Spinal cord (tissue), 10 donors: Measurements from ENCODE around the gene MCM5. TPM values are rescaled to one million over a fixed set of nuclear protein-coding genes. Genes with fewer than 3 reads are reported as not detected.
"Not testable (repeated sequence)": the region's sequence is repeated elsewhere in the genome, so short reads cannot be mapped to it uniquely, and the experiment has no call there.

Experiments
- DNase-seq, 6 donors: peaks; one replicate each; pipeline versions ENCODE4 v3.0.0 to v3.0.0-alpha.2; 2013 to 2015; ENCODE audit warnings: low spot score in 6 of 6, low read depth in 4 of 6
- H3K27ac ChIP-seq: one replicate; pipeline ENCODE4 v1.5.1; 2013; ENCODE audit warnings: low read depth, low read length, control low read depth
- H3K27me3 ChIP-seq: one replicate; pipeline ENCODE4 v1.6.1; 2013; ENCODE audit warnings: low read length; ENCODE audit not compliant: control insufficient read depth, insufficient read depth
- H3K36me3 ChIP-seq: one replicate; pipeline ENCODE4 v1.6.1; 2013; ENCODE audit warnings: low read length; ENCODE audit not compliant: control insufficient read depth, insufficient read depth
- H3K4me1 ChIP-seq: one replicate; pipeline ENCODE4 v1.6.1; 2013; ENCODE audit warnings: low read length; ENCODE audit not compliant: control insufficient read depth, insufficient read depth
- H3K4me3 ChIP-seq: one replicate; pipeline ENCODE4 v1.5.1; 2013; ENCODE audit warnings: low read depth, low read length, control low read depth
- H3K9me3 ChIP-seq: one replicate; pipeline ENCODE4 v1.6.1; 2013; ENCODE audit warnings: low read length; ENCODE audit not compliant: control insufficient read depth, insufficient read depth
- WGBS: methylation state at CpG from one replicate; pipeline ENCODE4 v1.1.5; 2013; ENCODE audit warnings: missing lambda C conversion rate; ENCODE audit not compliant: insufficient coverage; 5-methylcytosine and 5-hydroxymethylcytosine counted together
- polyA plus RNA-seq, 2 donors: library from polyadenylated mRNA; unstranded; fragments of 120-200 nt; gene quantifications; one replicate each; pipeline ENCODE4 v1.2.1, GENCODE V29; 2013; ENCODE audit not compliant: insufficient read length in 2 of 2
- total RNA-seq, 2 donors: library from RNA; depleted of rRNA in 1 of 2; stranded (reverse); fragments of 120-200 nt in 1 of 2; fragments of >200 nt in 1 of 2; gene quantifications; one replicate each; pipeline versions ENCODE4 v1.2.3 to v1.2.4, GENCODE V29; 2013 to 2014
- donor health status: healthy.

The MCM5 gene
- total and polyA plus RNA-seq, 4 donors: 25.4 to 37.2 (median 32.5) TPM

GRCh38 chr22:35460688-35461087, 60.7 kb downstream of the MCM5 start:
- Histone ChIP-seq H3K4me1 (peaks cover 20% of the 10 kb centered on the region), H3K4me3 (no peak overlapping the region), H3K27me3 (no peaks in the 10 kb centered on the region), H3K9me3 (no peaks in the 10 kb centered on the region), H3K36me3 (no peaks in the 10 kb centered on the region), H3K27ac (no peak overlapping the region)
- no peak for DNase-seq
- 66% methylated on average over 7 of the region's 8 CpGs for WGBS

- Histone ChIP-seq H3K27ac (no peak overlapping the region), H3K4me3 (no peak overlapping the region), H3K27me3 (no peaks in the 10 kb centered on the region), H3K36me3 (no peaks in the 10 kb centered on the region), H3K4me1 (peaks cover 21% of the 10 kb centered on the region), H3K9me3 (no peaks in the 10 kb centered on the region)
- WGBS: 58% methylated on average over 9 of the region's 9 CpGs
- peak in 1 of 6 donors; percentile 19 for DNase-seq
These were observed 62.7 kb downstream of the MCM5 start for GRCh38 chr22:35462498-35463230.

- H3K27me3 ChIP-seq: no peaks in the 10 kb centered on the region
- no peak overlapping the region for H3K4me3 ChIP-seq
- H3K4me1 ChIP-seq: peaks cover 20% of the 10 kb centered on the region
- H3K27ac ChIP-seq: no peak overlapping the region
- H3K9me3 ChIP-seq: no peaks in the 10 kb centered on the region
- H3K36me3 ChIP-seq: no peaks in the 10 kb centered on the region
- no peak for DNase-seq
- WGBS: 100% methylated on average over 2 of the region's 2 CpGs
These were observed 63.4 kb downstream of the MCM5 start for GRCh38 chr22:35463231-35463933.

GRCh38 chr22:35464399-35464798, 64.5 kb downstream of the MCM5 start:
- Histone ChIP-seq H3K4me3 (no peak overlapping the region), H3K4me1 (peaks cover 16% of the 10 kb centered on the region), H3K27ac (no peak overlapping the region), H3K27me3 (no peaks in the 10 kb centered on the region), H3K36me3 (no peaks in the 10 kb centered on the region), H3K9me3 (no peaks in the 10 kb centered on the region)
- 93% methylated on average over 2 of the region's 3 CpGs for WGBS
- DNase-seq: no peak

- Histone ChIP-seq H3K27ac (no peak overlapping the region), H3K27me3 (no peaks in the 10 kb centered on the region), H3K4me3 (no peak overlapping the region), H3K36me3 (no peaks in the 10 kb centered on the region), H3K9me3 (no peaks in the 10 kb centered on the region), H3K4me1 (peaks cover 16% of the 10 kb centered on the region)
- 69% methylated on average over 7 of the region's 9 CpGs for WGBS
- DNase-seq: no peak
These were observed 65.3 kb downstream of the MCM5 start for GRCh38 chr22:35465109-35465701.

GRCh38 chr22:35467681-35468434, 67.9 kb downstream of the MCM5 start:
- DNase-seq: peak in 3 of 6 donors; percentile 41 to 82 (median 66)
- WGBS: 29% methylated on average over 11 of the region's 11 CpGs
- H3K9me3 ChIP-seq: no peaks in the 10 kb centered on the region
- no peak overlapping the region for H3K4me3 ChIP-seq
- H3K27ac ChIP-seq: peak overlapping the region; percentile 69
- peaks cover 12% of the 10 kb centered on the region for H3K4me1 ChIP-seq
- no peaks in the 10 kb centered on the region for H3K27me3 ChIP-seq
- H3K36me3 ChIP-seq: no peaks in the 10 kb centered on the region

GRCh38 chr22:35470903-35471321, 71.0 kb downstream of the MCM5 start:
- Histone ChIP-seq H3K36me3 (no peaks in the 10 kb centered on the region), H3K4me3 (no peak overlapping the region), H3K27ac (no peak overlapping the region), H3K4me1 (peaks cover 22% of the 10 kb centered on the region), H3K9me3 (no peaks in the 10 kb centered on the region), H3K27me3 (no peaks in the 10 kb centered on the region)
- DNase-seq: no peak
- 96% methylated on average over 5 of the region's 6 CpGs for WGBS

- not testable (repeated sequence) for H3K9me3 ChIP-seq, H3K4me3 ChIP-seq, H3K36me3 ChIP-seq, H3K27me3 ChIP-seq, DNase-seq, H3K27ac ChIP-seq
- WGBS: 83% methylated on average over 1 of the region's 4 CpGs
- peaks cover 22% of the 10 kb centered on the region for H3K4me1 ChIP-seq
These were observed 71.6 kb downstream of the MCM5 start for GRCh38 chr22:35471566-35471965.

GRCh38 chr22:35472488-35472887, 72.5 kb downstream of the MCM5 start:
- H3K27ac ChIP-seq: no peak overlapping the region
- no peak overlapping the region for H3K4me3 ChIP-seq
- no peaks in the 10 kb centered on the region for H3K9me3 ChIP-seq
- H3K27me3 ChIP-seq: no peaks in the 10 kb centered on the region
- WGBS: 97% methylated on average over 6 of the region's 6 CpGs
- peaks cover 30% of the 10 kb centered on the region for H3K4me1 ChIP-seq
- H3K36me3 ChIP-seq: no peaks in the 10 kb centered on the region
- DNase-seq: no peak
